ENCODE data around the gene TRIM47.
A peak's percentile ranks its signal among the peaks of the same experiment; 100 is the strongest.

TRIM47 gene

GRCh38 chr17:75827308-75828075 lies 50.9 kb downstream of the TRIM47 start:
- peak; percentile 72 for DNase-seq

- DNase-seq, result no peak
Observed at GRCh38 chr17:75826561-75827307, 51.6 kb downstream of the TRIM47 start.

- DNase-seq, result no peak
Observed at GRCh38 chr17:75825748-75826370, 52.5 kb downstream of the TRIM47 start.

GRCh38 chr17:75825149-75825552 lies 53.2 kb downstream of the TRIM47 start:
- no peak for DNase-seq

- no peak for DNase-seq
Observed at GRCh38 chr17:75824666-75825065, 53.7 kb downstream of the TRIM47 start.
